Measurements from ENCODE around the gene SYT1. TPM values are rescaled to one million over a fixed set of nuclear protein-coding genes. Genes with fewer than 3 reads are reported as not detected.

Gene SYT1
- total RNA-seq, 1 donor from 2014 or later, result 0.30 TPM

- no peak for DNase-seq
- no peak overlapping the region for H3K27ac ChIP-seq (replicated peaks)
- H3K9me3 ChIP-seq (replicated peaks), result no peaks in the 10 kb centered on the region
- no peak for TF ChIP-seq CTCF (IDR thresholded peaks at IDR 0.05; ENCODE audit: borderline replicate concordance)
- H3K4me3 ChIP-seq, result no peak overlapping the region
- H3K27me3 ChIP-seq (ENCODE audit: low read depth), result no peaks in the 10 kb centered on the region
- no peaks in the 10 kb centered on the region for H3K4me1 ChIP-seq
- no peaks in the 10 kb centered on the region for H3K36me3 ChIP-seq
- intact Hi-C loops (cut with micrococcal nuclease), result no loop called here
Observed at GRCh38 chr12:78918268-78918667, 53.7 kb downstream of the SYT1 start.

GRCh38 chr12:78928200-78929074 lies 63.9 kb downstream of the SYT1 start:
- intact Hi-C loops (cut with micrococcal nuclease), result no loop called here
- H3K9me3 ChIP-seq (replicated peaks), result no peaks in the 10 kb centered on the region
- DNase-seq, result no peak
- H3K4me3 ChIP-seq, result no peak overlapping the region
- no peaks in the 10 kb centered on the region for H3K4me1 ChIP-seq
- TF ChIP-seq CTCF (IDR thresholded peaks at IDR 0.05; ENCODE audit: borderline replicate concordance), result no peak
- H3K36me3 ChIP-seq, result no peaks in the 10 kb centered on the region
- H3K27ac ChIP-seq (replicated peaks), result no peak overlapping the region
- no peaks in the 10 kb centered on the region for H3K27me3 ChIP-seq (ENCODE audit: low read depth)

- Histone ChIP-seq H3K9me3 (replicated peaks) (no peaks in the 10 kb centered on the region), H3K4me3 (no peak overlapping the region), H3K27me3 (ENCODE audit: low read depth) (no peaks in the 10 kb centered on the region), H3K36me3 (no peaks in the 10 kb centered on the region), H3K27ac (replicated peaks) (no peak overlapping the region), H3K4me1 (no peaks in the 10 kb centered on the region)
- intact Hi-C loops (cut with micrococcal nuclease), result no loop called here
- no peak for DNase-seq
- TF ChIP-seq CTCF (IDR thresholded peaks at IDR 0.05; ENCODE audit: borderline replicate concordance), result no peak
Observed at GRCh38 chr12:78929075-78929418, 64.5 kb downstream of the SYT1 start.

- H3K27ac ChIP-seq (replicated peaks), result no peak overlapping the region
- H3K27me3 ChIP-seq (ENCODE audit: low read depth), result no peaks in the 10 kb centered on the region
- intact Hi-C loops (cut with micrococcal nuclease), result no loop called here
- H3K36me3 ChIP-seq, result no peaks in the 10 kb centered on the region
- H3K4me1 ChIP-seq, result no peaks in the 10 kb centered on the region
- H3K9me3 ChIP-seq (replicated peaks), result no peaks in the 10 kb centered on the region
- no peak overlapping the region for H3K4me3 ChIP-seq
- no peak for DNase-seq
- TF ChIP-seq CTCF (IDR thresholded peaks at IDR 0.05; ENCODE audit: borderline replicate concordance), result no peak
Observed at GRCh38 chr12:78931466-78931990, 67.0 kb downstream of the SYT1 start.

GRCh38 chr12:78933014-78933413 lies 68.4 kb downstream of the SYT1 start:
- Histone ChIP-seq H3K36me3 (no peaks in the 10 kb centered on the region), H3K9me3 (replicated peaks) (no peaks in the 10 kb centered on the region), H3K4me1 (no peaks in the 10 kb centered on the region), H3K27ac (replicated peaks) (no peak overlapping the region), H3K4me3 (no peak overlapping the region), H3K27me3 (ENCODE audit: low read depth) (no peaks in the 10 kb centered on the region)
- intact Hi-C loops (cut with micrococcal nuclease), result no loop called here
- no peak for DNase-seq
- no peak for TF ChIP-seq CTCF (IDR thresholded peaks at IDR 0.05; ENCODE audit: borderline replicate concordance)

Measured in left ventricle myocardium inferior (tissue), 1 donor.